B cell (primary cell): ENCODE measurements around the gene ZBTB5. TPM values are rescaled to one million over a fixed set of nuclear protein-coding genes. Genes with fewer than 3 reads are reported as not detected.

Experiments
- ATAC-seq: fragments of 200-7000 bp; cut with Tn5 transposase; one replicate; pipeline ENCODE4 v1.10.0; 2021; ENCODE audit warnings: low read depth, mild to moderate bottlenecking, moderate number of reproducible peaks, moderate library complexity
- CTCF ChIA-PET: fragments of 350-600 bp; sonication (Branson Sonifier 250); formaldehyde crosslinking; loops from one replicate; lab custom pipeline; 2021; ENCODE audit warnings: antibody characterized with exemption, inconsistent platforms; lab: Charles Lee
- POLR2A ChIA-PET: fragments of 350-600 bp; sonication (Branson Sonifier 250); formaldehyde crosslinking; loops from one replicate; lab custom pipeline; 2021; ENCODE audit warnings: antibody characterized with exemption; lab: Charles Lee
- DNase-seq: peaks from one replicate; pipeline ENCODE4 v3.0.0; 2013
- H2AFZ ChIP-seq: 2 replicates; pipeline ENCODE4 v1.6.1; 2012; ENCODE audit warnings: mild to moderate bottlenecking, low read depth, low read length; ENCODE audit not compliant: insufficient read depth, poor library complexity, severe bottlenecking
- H3K27ac ChIP-seq, 2 donors: 1 replicate in 1 of 2; 2 replicates in 1 of 2; pipeline ENCODE4 v1.5.1; 2012 to 2013; ENCODE audit warnings: low read length in 2 of 2, mild to moderate bottlenecking in 2 of 2, moderate library complexity in 1 of 2
- H3K27me3 ChIP-seq, 4 experiments: fragments of 200-600 bp in 1 of 4; sonication (generic) in 1 of 4; replicated peaks in 1 of 4; 1 replicate in 2 of 4; 2 replicates in 2 of 4; pipeline versions ENCODE4 v1.6.1 to v1.7.0; 2013 to 2016; ENCODE audit warnings: low read length in 3 of 4, mild to moderate bottlenecking in 2 of 4, mixed read lengths in 1 of 4, moderate library complexity in 1 of 4; ENCODE audit not compliant: insufficient read depth in 4 of 4, control insufficient read depth in 3 of 4; ENCODE audit errors: control extremely low read depth in 1 of 4
- H3K36me3 ChIP-seq, 2 experiments: replicated peaks in 1 of 2; 1 replicate in 1 of 2; 2 replicates in 1 of 2; pipeline versions ENCODE4 v1.6.1 to v1.7.1; 2013; ENCODE audit warnings: low read length in 1 of 2; ENCODE audit not compliant: insufficient read depth in 2 of 2, control insufficient read depth in 1 of 2; ENCODE audit errors: control extremely low read depth in 1 of 2, extremely low read depth in 1 of 2
- H3K4me1 ChIP-seq, 2 donors: fragments of 200-600 bp in 1 of 2; sonication (generic) in 1 of 2; 1 replicate in 1 of 2; 2 replicates in 1 of 2; pipeline versions ENCODE4 v1.5.1 to v1.6.1; 2013 to 2017; ENCODE audit warnings: low read length in 2 of 2; ENCODE audit not compliant: control insufficient read depth in 2 of 2, insufficient read depth in 2 of 2
- H3K4me2 ChIP-seq: replicated peaks from 2 replicates; pipeline ENCODE3; 2012; ENCODE audit warnings: mild to moderate bottlenecking, low read depth, low read length; ENCODE audit not compliant: poor library complexity, severe bottlenecking
- H3K4me3 ChIP-seq, 5 experiments: fragments of 200-600 bp in 1 of 5; sonication (generic) in 1 of 5; 1 replicate in 3 of 5; 2 replicates in 2 of 5; pipeline versions ENCODE4 v1.5.1 to v1.7.0; 2011 to 2016; ENCODE audit warnings: low read length in 4 of 5, mild to moderate bottlenecking in 4 of 5, low read depth in 2 of 5, control low read depth in 1 of 5, moderate library complexity in 1 of 5; ENCODE audit not compliant: insufficient read depth in 1 of 5; ENCODE audit errors: control extremely low read depth in 1 of 5, extremely low read depth in 1 of 5
- H3K79me2 ChIP-seq: fragments of 200-600 bp; sonication (generic); one replicate; pipeline ENCODE4 v1.6.0; 2016; ENCODE audit warnings: low read length; ENCODE audit not compliant: control insufficient read depth, insufficient read depth
- H3K9ac ChIP-seq: fragments of 200-600 bp; sonication (generic); 2 replicates; pipeline ENCODE4 v1.6.1; 2017; ENCODE audit warnings: mild to moderate bottlenecking, low read length, moderate library complexity
- H3K9me3 ChIP-seq, 3 donors: one replicate each; pipeline versions ENCODE4 v1.6.1 to v1.7.1; 2013; ENCODE audit warnings: low read length in 2 of 3; ENCODE audit not compliant: control insufficient read depth in 2 of 3, insufficient read depth in 1 of 3; ENCODE audit errors: control extremely low read depth in 1 of 3
- H4K20me1 ChIP-seq: 2 replicates; pipeline ENCODE4 v1.6.0; 2012; ENCODE audit warnings: mild to moderate bottlenecking, low read length; ENCODE audit not compliant: insufficient read depth, control insufficient read depth, poor library complexity, severe bottlenecking
- H3K27ac Mint-ChIP-seq: one replicate; pipeline ENCODE4 v1.8.0; 2021; ENCODE audit warnings: mixed read lengths
- H3K27me3 Mint-ChIP-seq: one replicate; pipeline ENCODE4 v1.8.0; 2021; ENCODE audit warnings: mixed read lengths
- H3K4me1 Mint-ChIP-seq: one replicate; pipeline ENCODE4 v1.8.0; 2021; ENCODE audit warnings: mixed read lengths
- H3K4me3 Mint-ChIP-seq: one replicate; pipeline ENCODE4 v1.8.0; 2021; ENCODE audit warnings: mixed read lengths
- H3K9me3 Mint-ChIP-seq: one replicate; pipeline ENCODE4 v1.8.0; 2022; ENCODE audit warnings: mixed read lengths; ENCODE audit not compliant: insufficient read depth
- EZH2 ChIP-seq: IDR thresholded peaks from 2 replicates; pipeline ENCODE4 v1.6.1; 2012; ENCODE audit warnings: borderline replicate concordance, low read depth, mild to moderate bottlenecking, moderate library complexity, low read length; ENCODE audit not compliant: insufficient read depth, poor library complexity, severe bottlenecking
- WGBS: methylation state at CpG from one replicate; pipeline ENCODE4 v1.1.5; 2013; ENCODE audit warnings: missing lambda C conversion rate; ENCODE audit not compliant: insufficient coverage; 5-methylcytosine and 5-hydroxymethylcytosine counted together
- intact Hi-C: fragments of 100-400 bp; cut with micrococcal nuclease; formaldehyde crosslinking; loops from one replicate; pipeline ENCODE4 v1.10.0; 2022
- polyA plus RNA-seq: library from polyadenylated mRNA; depleted of rRNA; stranded (reverse); fragments of >200 nt; gene quantifications from 2 replicates; pipeline ENCODE4 v1.2.3, GENCODE V29; 2012
- total RNA-seq, 2 donors: library from RNA; stranded (reverse); fragments of 120-200 nt in 1 of 2; gene quantifications; 1 replicate in 1 of 2; 2 replicates in 1 of 2; pipeline versions ENCODE4 v1.2.3 to v1.2.4, GENCODE V29; 2013 to 2022
- TF ChIP-seq, protein P1 (sequence below): fragments of 200-600 bp; IDR thresholded peaks from one replicate; pipeline ENCODE4 v1.8.0; 2022; ENCODE audit warnings: antibody characterized with exemption, mild to moderate bottlenecking

ZBTB5 gene
- total and polyA plus RNA-seq, 2 donors (not counting 1 experiment from before 2014, with no cell fraction given): 12.8 to 27.6 TPM

DNA sequence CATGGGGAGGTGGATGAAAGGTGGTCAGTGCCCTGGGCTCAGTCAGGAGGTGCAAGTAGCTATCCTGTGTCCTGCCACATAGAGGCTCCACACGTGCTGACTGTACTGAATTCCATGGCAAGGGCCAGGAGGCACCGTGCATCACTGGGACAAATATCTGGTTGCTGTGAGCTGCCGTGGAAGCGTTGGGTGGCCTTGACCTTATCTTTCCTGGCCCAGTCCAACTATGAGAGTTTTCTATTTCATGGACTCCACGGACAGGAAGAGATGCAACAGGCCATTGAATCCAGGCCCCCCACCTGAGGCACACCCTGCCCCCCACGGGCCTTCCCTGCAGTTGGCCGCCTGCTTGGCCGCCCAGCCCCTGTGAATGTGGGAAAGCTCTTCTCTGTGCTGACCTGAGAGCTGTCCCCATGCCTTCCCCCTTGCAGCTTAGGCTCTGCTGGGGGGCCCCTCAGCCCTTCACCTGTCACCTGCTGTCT is 41.0 kb downstream of the ZBTB5 start:
- intact Hi-C loops: loop anchor here (5.0 kb wide), 1 partner anchor 168 kb away; the partner anchor contains the start of gene TOMM5

DNA sequence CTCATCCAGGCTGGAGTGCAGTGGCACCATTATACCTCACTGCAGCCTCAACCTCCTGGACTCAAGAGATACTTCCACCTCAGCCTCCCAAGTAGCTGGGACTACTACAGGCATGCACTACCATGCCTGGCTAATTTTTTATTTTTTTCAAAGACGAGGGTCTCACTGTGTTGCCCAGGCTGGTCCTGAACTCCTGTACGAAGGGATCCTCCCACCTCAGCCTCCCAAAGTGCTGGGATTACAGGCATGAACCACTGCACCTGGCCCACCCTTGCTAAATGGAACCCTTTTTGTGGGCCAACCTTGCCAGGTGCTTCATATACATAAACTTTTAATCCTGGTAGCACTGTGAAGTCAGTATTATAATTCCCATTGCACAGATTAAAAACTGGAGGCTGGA is 41.7 kb downstream of the ZBTB5 start:
- peaks cover 57% of the 10 kb centered on the region for H3K79me2 ChIP-seq
- Mint-ChIP-seq H3K4me1 (peaks cover 28% of the 10 kb centered on the region), H3K27ac (peak overlapping the region; percentile 59), H3K9me3 (no peaks in the 10 kb centered on the region), H3K27me3 (no peaks in the 10 kb centered on the region), H3K4me3 (peak overlapping the region; percentile 97)
- CTCF ChIA-PET: interaction anchor here (1.7 kb wide), 1 partner anchor 13 kb away, joined by 8 read pairs; no protein-coding TSS in a partner anchor
- peaks cover 18 to 31% of the 10 kb centered on the region in 2 donors for H3K4me1 ChIP-seq
- H4K20me1 ChIP-seq: peaks cover 12% of the 10 kb centered on the region
- peak; percentile 9 for DNase-seq
- no peak for ATAC-seq
- peaks cover 0 to 34% of the 10 kb centered on the region in 2 experiments for H3K36me3 ChIP-seq
- TF ChIP-seq, protein P1, sequence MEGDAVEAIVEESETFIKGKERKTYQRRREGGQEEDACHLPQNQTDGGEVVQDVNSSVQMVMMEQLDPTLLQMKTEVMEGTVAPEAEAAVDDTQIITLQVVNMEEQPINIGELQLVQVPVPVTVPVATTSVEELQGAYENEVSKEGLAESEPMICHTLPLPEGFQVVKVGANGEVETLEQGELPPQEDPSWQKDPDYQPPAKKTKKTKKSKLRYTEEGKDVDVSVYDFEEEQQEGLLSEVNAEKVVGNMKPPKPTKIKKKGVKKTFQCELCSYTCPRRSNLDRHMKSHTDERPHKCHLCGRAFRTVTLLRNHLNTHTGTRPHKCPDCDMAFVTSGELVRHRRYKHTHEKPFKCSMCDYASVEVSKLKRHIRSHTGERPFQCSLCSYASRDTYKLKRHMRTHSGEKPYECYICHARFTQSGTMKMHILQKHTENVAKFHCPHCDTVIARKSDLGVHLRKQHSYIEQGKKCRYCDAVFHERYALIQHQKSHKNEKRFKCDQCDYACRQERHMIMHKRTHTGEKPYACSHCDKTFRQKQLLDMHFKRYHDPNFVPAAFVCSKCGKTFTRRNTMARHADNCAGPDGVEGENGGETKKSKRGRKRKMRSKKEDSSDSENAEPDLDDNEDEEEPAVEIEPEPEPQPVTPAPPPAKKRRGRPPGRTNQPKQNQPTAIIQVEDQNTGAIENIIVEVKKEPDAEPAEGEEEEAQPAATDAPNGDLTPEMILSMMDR: no peak
- no peak for TF ChIP-seq EZH2
- no peak overlapping the region for H2AFZ ChIP-seq
- no peaks in the 10 kb centered on the region for H3K9me3 ChIP-seq
- peak overlapping the region; percentile 84 for H3K4me2 ChIP-seq
- no peak overlapping the region for H3K27ac ChIP-seq
- peak overlapping the region in 3 of 5 experiments; percentile 82 to 86 (median 82) for H3K4me3 ChIP-seq
- WGBS: 74% methylated on average over 2 of the region's 2 CpGs
- intact Hi-C loops: loop anchor here (5.0 kb wide), 1 partner anchor 169 kb away; the partner anchor contains the start of gene TOMM5
- H3K27me3 ChIP-seq: no peaks in the 10 kb centered on the region
- peak overlapping the region; percentile 92 for H3K9ac ChIP-seq
- POLR2A ChIA-PET: interaction anchor here (1.1 kb wide), 1 partner anchor 42 kb away, joined by 5 read pairs; the partner anchor contains the start of gene ZBTB5

More for the DNA sequence above, 41.0 kb downstream of the ZBTB5 start:
- DNase-seq: peak; percentile 10
- no peak for ATAC-seq
- CTCF ChIA-PET: interaction anchor here (1.7 kb wide), 1 partner anchor 14 kb away, joined by 8 read pairs; no protein-coding TSS in a partner anchor
- TF ChIP-seq, protein P1: no peak
- TF ChIP-seq EZH2: no peak
- no peaks in the 10 kb centered on the region for H3K9me3 ChIP-seq
- no peaks in the 10 kb centered on the region for H3K27me3 ChIP-seq
- peaks cover 52% of the 10 kb centered on the region for H3K79me2 ChIP-seq
- no peak overlapping the region for H2AFZ ChIP-seq
- no peak overlapping the region for H3K9ac ChIP-seq
- H4K20me1 ChIP-seq: peaks cover 12% of the 10 kb centered on the region
- peak overlapping the region; percentile 16 for H3K27ac Mint-ChIP-seq
- 86% methylated on average over 8 of the region's 8 CpGs for WGBS
- H3K4me3 Mint-ChIP-seq: peak overlapping the region; percentile 97
- H3K36me3 ChIP-seq: peaks cover 0 to 41% of the 10 kb centered on the region in 2 experiments
- no peaks in the 10 kb centered on the region for H3K27me3 Mint-ChIP-seq
- no peak overlapping the region for H3K27ac ChIP-seq
- H3K4me2 ChIP-seq: peak overlapping the region; percentile 84
- H3K4me1 Mint-ChIP-seq: peaks cover 28% of the 10 kb centered on the region
- POLR2A ChIA-PET: interaction anchor here (1.1 kb wide), 1 partner anchor 41 kb away, joined by 5 read pairs; the partner anchor contains the start of gene ZBTB5
- no peak overlapping the region for H3K4me3 ChIP-seq
- H3K4me1 ChIP-seq: peaks cover 18 to 31% of the 10 kb centered on the region in 2 donors
- H3K9me3 Mint-ChIP-seq: no peaks in the 10 kb centered on the region
